ENCODE data around the gene ATP8A2. TPM values are rescaled to one million over a fixed set of nuclear protein-coding genes. Genes with fewer than 3 reads are reported as not detected.

ATP8A2 gene
- total and polyA plus RNA-seq, 10 of the 15 experiments (the other 5 are each of a cell fraction or from before 2014, with no cell fraction given), result 0.01 to 0.04 (median 0.04) TPM; not detected in 7

DNA sequence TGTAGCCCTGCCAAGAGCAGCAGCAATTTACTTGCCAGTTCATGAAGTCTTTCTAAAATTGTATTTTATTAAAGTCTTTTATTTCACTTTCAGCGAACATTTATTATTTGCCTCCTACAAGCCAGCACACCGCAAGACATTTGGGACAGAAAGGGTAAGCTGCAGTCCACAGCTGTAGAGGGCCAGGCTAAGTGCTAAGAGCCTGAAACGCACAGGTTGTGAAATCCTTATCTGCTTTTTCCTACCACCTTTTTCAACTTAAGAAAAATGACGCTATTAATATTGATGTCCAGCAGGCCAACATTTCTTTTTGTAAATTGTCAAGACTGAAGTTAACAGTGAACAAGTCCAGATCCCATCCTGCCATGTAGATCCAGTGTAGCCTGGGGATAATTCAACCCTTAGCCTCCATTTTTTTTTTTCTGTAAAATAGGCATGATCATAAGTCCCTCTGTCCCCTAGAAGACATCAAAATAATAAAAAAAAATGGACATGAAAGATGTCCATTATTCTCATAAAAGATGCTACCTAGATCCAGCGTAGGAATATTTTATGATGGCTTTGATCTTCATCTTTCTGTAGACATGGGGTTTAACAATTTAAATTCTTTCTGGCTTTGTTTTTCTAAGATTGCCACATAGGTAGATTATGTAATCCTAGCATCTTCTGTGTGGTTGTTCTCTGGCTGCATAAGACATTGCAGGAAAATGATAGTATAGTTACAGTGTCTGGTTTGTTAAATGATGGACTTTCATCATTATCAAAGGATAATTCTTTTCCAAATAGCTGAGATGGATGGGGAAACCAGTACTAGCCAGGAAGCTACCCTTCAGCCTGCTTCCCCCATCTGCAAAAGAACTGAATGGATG is 551.7 kb downstream of the ATP8A2 start:
- no peak overlapping the region for H3K4me3 ChIP-seq
- H3K79me2 ChIP-seq (ENCODE audit: control insufficient read depth, insufficient read depth, low read length), result no peaks in the 10 kb centered on the region
- FAIRE-seq (no peak), DNase-seq (ENCODE audit: low read depth, low spot score) (no peak), ATAC-seq (no peak)
- no peaks in the 10 kb centered on the region for H3K36me3 ChIP-seq (ENCODE audit: control insufficient read depth in 2 of 2, insufficient read depth in 2 of 2, low read length in 1 of 2)
- no peak overlapping the region for H2AFZ ChIP-seq (ENCODE audit: control insufficient read depth, low read depth, low read length)
- H4K20me1 ChIP-seq (ENCODE audit: control insufficient read depth, insufficient read depth), result no peaks in the 10 kb centered on the region
- CTCF ChIA-PET, result no interaction called here
- intact Hi-C loops (cut with micrococcal nuclease; ENCODE audit: unreplicated experiment) (no loop called here), in situ Hi-C loops (cut with MboI) (no loop called here)
- no peak overlapping the region for H3K9ac ChIP-seq (ENCODE audit: control insufficient read depth, insufficient read depth, low read length)
- H3K9me3 ChIP-seq (replicated peaks; ENCODE audit: control insufficient read depth, insufficient read depth, low read length), result no peaks in the 10 kb centered on the region
- no peak overlapping the region for H3K4me2 ChIP-seq (ENCODE audit: control insufficient read depth, insufficient read depth)
- no peak for TF ChIP-seq CHD1 (IDR thresholded peaks at IDR 0.05; ENCODE audit: low read depth, low read length)
- H3K27me3 ChIP-seq (replicated peaks in 1 of 2; ENCODE audit: control insufficient read depth in 2 of 2, insufficient read depth in 2 of 2, low read length in 1 of 2), result 0 out of 4 replicates have a peak, but pooled peaks cover 0 to under 1% of the 10 kb centered on the region in 2 experiments
- WGBS (ENCODE audit: insufficient coverage, insufficient replicate concordance, low lambda C conversion rate, missing lambda C conversion rate), result 44% methylated on average over 5 of the region's 5 CpGs
- H3K4me1 ChIP-seq (ENCODE audit: control insufficient read depth, insufficient read depth, low read length), result no peaks in the 10 kb centered on the region
- no peak overlapping the region for H3K27ac ChIP-seq (ENCODE audit: control insufficient read depth, insufficient read depth)
- no TSS peak for BruUV-seq (replicated peaks)
- RAD21 ChIA-PET (ENCODE audit: unreplicated experiment), result no interaction called here
- POLR2A ChIA-PET, result no interaction called here
- SMC1A ChIA-PET (ENCODE audit: uncharacterized antibody, unreplicated experiment), result no interaction called here

DNA sequence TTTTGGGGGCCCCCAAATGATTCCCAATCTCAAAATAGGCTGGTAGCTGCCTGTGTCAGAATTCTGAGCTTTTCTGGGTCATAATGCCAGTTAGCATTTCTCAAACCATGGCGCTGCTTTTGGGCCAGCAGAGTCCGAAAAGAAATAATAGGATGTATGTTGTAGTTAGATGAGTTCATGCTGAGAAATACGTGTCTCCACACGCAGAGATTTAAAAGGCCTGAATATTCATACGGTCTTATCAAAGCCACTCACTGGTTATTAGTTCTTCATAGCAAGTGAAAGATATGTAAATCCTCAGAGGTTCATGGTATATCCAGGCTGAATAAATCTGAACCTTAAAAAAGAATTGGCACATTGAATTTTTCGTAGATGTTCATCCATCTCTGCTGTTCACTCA is 555.6 kb downstream of the ATP8A2 start:
- H2AFZ ChIP-seq (ENCODE audit: control insufficient read depth, low read depth, low read length), result no peak overlapping the region
- ChIA-PET RAD21 (ENCODE audit: unreplicated experiment) (no interaction called here), CTCF (no interaction called here), POLR2A (no interaction called here), SMC1A (ENCODE audit: uncharacterized antibody, unreplicated experiment) (no interaction called here)
- H3K9me3 ChIP-seq (replicated peaks; ENCODE audit: control insufficient read depth, insufficient read depth, low read length), result no peaks in the 10 kb centered on the region
- 0 out of 4 replicates have a peak, but pooled peaks cover 0 to 2% of the 10 kb centered on the region in 2 experiments for H3K27me3 ChIP-seq (replicated peaks in 1 of 2; ENCODE audit: control insufficient read depth in 2 of 2, insufficient read depth in 2 of 2, low read length in 1 of 2)
- H3K4me3 ChIP-seq, result no peak overlapping the region
- H4K20me1 ChIP-seq (ENCODE audit: control insufficient read depth, insufficient read depth), result no peaks in the 10 kb centered on the region
- no peaks in the 10 kb centered on the region for H3K36me3 ChIP-seq (ENCODE audit: control insufficient read depth in 2 of 2, insufficient read depth in 2 of 2, low read length in 1 of 2)
- FAIRE-seq (no peak), ATAC-seq (no peak), DNase-seq (ENCODE audit: low read depth, low spot score) (no peak)
- intact Hi-C loops (cut with micrococcal nuclease; ENCODE audit: unreplicated experiment) (no loop called here), in situ Hi-C loops (cut with MboI) (no loop called here)
- no peak overlapping the region for H3K27ac ChIP-seq (ENCODE audit: control insufficient read depth, insufficient read depth)
- no peak overlapping the region for H3K4me2 ChIP-seq (ENCODE audit: control insufficient read depth, insufficient read depth)
- no peak overlapping the region for H3K9ac ChIP-seq (ENCODE audit: control insufficient read depth, insufficient read depth, low read length)
- 34% methylated on average over 6 of the region's 6 CpGs for WGBS (ENCODE audit: insufficient coverage, insufficient replicate concordance, low lambda C conversion rate, missing lambda C conversion rate)
- no peaks in the 10 kb centered on the region for H3K4me1 ChIP-seq (ENCODE audit: control insufficient read depth, insufficient read depth, low read length)
- no peaks in the 10 kb centered on the region for H3K79me2 ChIP-seq (ENCODE audit: control insufficient read depth, insufficient read depth, low read length)
- TF ChIP-seq, protein P1, sequence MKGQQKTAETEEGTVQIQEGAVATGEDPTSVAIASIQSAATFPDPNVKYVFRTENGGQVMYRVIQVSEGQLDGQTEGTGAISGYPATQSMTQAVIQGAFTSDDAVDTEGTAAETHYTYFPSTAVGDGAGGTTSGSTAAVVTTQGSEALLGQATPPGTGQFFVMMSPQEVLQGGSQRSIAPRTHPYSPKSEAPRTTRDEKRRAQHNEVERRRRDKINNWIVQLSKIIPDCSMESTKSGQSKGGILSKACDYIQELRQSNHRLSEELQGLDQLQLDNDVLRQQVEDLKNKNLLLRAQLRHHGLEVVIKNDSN (IDR thresholded peaks at IDR 0.05; ENCODE audit: borderline replicate concordance, extremely low read length, insufficient read depth, low read depth, low read length), result no peak
- TF ChIP-seq CEBPB (IDR thresholded peaks at IDR 0.05; ENCODE audit: borderline replicate concordance in 1 of 2, low read depth in 2 of 2, low read length in 2 of 2), result no peak
- no peak for TF ChIP-seq RAD21 (IDR thresholded peaks at IDR 0.05; ENCODE audit: insufficient read depth, low read depth, low read length)
- TF ChIP-seq CHD1 (IDR thresholded peaks at IDR 0.05; ENCODE audit: low read depth, low read length), result no peak
- TF ChIP-seq KDM1A (IDR thresholded peaks at IDR 0.05; ENCODE audit: borderline replicate concordance), result no peak
- TF ChIP-seq ESRRA (IDR thresholded peaks at IDR 0.05; ENCODE audit: low read length), result no peak
- TF ChIP-seq, protein P2, sequence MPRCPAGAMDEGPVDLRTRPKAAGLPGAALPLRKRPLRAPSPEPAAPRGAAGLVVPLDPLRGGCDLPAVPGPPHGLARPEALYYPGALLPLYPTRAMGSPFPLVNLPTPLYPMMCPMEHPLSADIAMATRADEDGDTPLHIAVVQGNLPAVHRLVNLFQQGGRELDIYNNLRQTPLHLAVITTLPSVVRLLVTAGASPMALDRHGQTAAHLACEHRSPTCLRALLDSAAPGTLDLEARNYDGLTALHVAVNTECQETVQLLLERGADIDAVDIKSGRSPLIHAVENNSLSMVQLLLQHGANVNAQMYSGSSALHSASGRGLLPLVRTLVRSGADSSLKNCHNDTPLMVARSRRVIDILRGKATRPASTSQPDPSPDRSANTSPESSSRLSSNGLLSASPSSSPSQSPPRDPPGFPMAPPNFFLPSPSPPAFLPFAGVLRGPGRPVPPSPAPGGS (IDR thresholded peaks at IDR 0.05; ENCODE audit: borderline replicate concordance, insufficient read depth, low read depth, low read length, poor library complexity, severe bottlenecking), result no peak
- TF ChIP-seq PAX8 (IDR thresholded peaks at IDR 0.05), result no peak
- no peak for TF ChIP-seq NR2C2 (IDR thresholded peaks at IDR 0.05; ENCODE audit: borderline replicate concordance, control insufficient read depth, insufficient read length, low read depth)
- no peak for TF ChIP-seq JUND (IDR thresholded peaks at IDR 0.05; ENCODE audit: low read depth, low read length)
- no peak for TF ChIP-seq MYC (IDR thresholded peaks at IDR 0.05; ENCODE audit: insufficient read depth, insufficient read length, insufficient replicate concordance, low read length, severe bottlenecking)
- BruUV-seq (replicated peaks), result no TSS peak

Data from GM12878 (cell line).